ENCODE results near the gene BHLHE41.

The BHLHE41 gene

DNA sequence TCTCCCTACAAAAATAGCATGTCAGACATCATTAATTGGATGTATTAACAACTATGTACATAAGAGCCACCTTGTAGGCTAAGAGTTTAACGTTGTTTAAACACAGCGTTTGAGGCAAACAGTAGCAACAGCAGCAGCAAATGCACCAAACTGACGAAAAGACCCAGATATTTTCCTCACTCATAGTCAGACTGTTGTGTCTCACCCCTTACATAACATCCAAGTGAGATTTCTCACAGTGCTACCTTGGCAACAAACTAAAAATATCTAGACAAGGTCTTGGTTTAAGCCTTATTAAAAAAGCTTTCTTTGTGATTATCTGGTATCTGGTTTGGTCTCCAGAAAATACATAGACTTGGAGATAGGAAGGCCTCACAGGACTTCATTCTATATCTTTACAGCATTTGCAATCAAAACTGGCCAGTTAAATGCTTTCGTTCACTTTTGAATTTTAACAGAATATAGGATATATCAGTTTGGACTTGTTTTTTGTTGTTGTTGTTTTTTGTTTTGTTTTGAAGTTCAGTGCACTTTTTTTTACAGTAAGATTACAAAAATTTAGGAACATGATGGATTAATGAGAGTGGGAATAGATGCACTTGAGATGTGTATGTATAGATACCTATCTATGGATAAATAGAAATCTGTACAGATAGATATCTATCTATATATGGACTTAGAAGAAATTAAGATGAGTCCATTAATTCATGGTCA is 4.1 kb downstream of the BHLHE41 start:
- H3K36me3 ChIP-seq (ENCODE audit: insufficient read depth, low read length): no peaks in the 10 kb centered on the region
- no peaks in the 10 kb centered on the region for H3K79me2 ChIP-seq (ENCODE audit: insufficient read depth, low read length)
- H3F3A ChIP-seq (ENCODE audit: low read depth): peaks cover 2% of the 10 kb centered on the region; the same call in 1 of the 2 replicates
- H3K4me1 ChIP-seq (ENCODE audit: insufficient read depth, low read length, poor library complexity, severe bottlenecking): peaks cover 4% of the 10 kb centered on the region
- H3K4me2 ChIP-seq (ENCODE audit: low read depth, low read length, poor library complexity, severe bottlenecking): no peak overlapping the region
- H3K9me3 ChIP-seq (ENCODE audit: insufficient read depth, low read depth, low read length): no peaks in the 10 kb centered on the region
- no peak overlapping the region for H3K4me3 ChIP-seq (ENCODE audit: low read length, poor library complexity, severe bottlenecking)
- H3K27me3 ChIP-seq (ENCODE audit: insufficient read depth, low read length, poor library complexity, severe bottlenecking): peaks cover 13% of the 10 kb centered on the region
- H3K9me2 ChIP-seq (replicated peaks; ENCODE audit: low read depth, low read length): no peaks in the 10 kb centered on the region
- no peaks in the 10 kb centered on the region for H4K20me1 ChIP-seq (ENCODE audit: insufficient read depth, low read length, poor library complexity, severe bottlenecking)
- no peak for TF ChIP-seq EZH2phosphoT487 (IDR thresholded peaks at IDR 0.05; ENCODE audit: borderline replicate concordance)
- TF ChIP-seq, protein P1, sequence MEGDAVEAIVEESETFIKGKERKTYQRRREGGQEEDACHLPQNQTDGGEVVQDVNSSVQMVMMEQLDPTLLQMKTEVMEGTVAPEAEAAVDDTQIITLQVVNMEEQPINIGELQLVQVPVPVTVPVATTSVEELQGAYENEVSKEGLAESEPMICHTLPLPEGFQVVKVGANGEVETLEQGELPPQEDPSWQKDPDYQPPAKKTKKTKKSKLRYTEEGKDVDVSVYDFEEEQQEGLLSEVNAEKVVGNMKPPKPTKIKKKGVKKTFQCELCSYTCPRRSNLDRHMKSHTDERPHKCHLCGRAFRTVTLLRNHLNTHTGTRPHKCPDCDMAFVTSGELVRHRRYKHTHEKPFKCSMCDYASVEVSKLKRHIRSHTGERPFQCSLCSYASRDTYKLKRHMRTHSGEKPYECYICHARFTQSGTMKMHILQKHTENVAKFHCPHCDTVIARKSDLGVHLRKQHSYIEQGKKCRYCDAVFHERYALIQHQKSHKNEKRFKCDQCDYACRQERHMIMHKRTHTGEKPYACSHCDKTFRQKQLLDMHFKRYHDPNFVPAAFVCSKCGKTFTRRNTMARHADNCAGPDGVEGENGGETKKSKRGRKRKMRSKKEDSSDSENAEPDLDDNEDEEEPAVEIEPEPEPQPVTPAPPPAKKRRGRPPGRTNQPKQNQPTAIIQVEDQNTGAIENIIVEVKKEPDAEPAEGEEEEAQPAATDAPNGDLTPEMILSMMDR (conservative IDR thresholded peaks at IDR 0.05; ENCODE audit: low read length): no peak
- no peak overlapping the region for H3K9ac ChIP-seq (ENCODE audit: low read depth, low read length, poor library complexity, severe bottlenecking)
- H2AFZ ChIP-seq (ENCODE audit: low read length): no peak overlapping the region

DNA sequence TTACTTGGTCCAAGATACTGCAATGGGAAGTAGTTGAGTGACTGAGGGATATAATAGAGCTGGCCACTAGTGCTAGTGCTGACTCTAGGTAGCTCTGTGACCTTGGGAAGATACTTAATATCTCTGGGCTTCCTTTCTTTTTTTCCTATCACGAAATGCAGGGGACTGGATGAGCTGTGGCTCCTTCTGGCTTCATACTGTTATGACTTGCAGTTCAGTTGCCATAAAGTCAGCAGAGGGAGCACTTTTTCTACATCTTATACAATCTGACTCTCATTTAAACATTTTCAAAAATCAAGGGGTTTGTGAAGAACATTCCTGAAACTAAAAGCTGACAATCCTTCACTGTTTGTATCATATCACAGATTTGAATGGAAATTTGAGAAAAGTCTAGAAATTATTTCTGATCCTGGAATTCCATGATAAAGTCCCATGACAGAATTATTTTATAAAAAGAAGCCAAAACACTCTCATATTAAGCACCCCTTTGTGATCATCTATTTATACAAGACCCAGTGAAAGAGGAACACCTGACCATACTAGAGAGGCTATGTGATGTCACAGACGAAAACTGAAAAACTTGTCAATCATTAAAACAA is 5.3 kb downstream of the BHLHE41 start:
- no peak overlapping the region for H3K9ac ChIP-seq (ENCODE audit: low read depth, low read length, poor library complexity, severe bottlenecking)
- H2AFZ ChIP-seq (ENCODE audit: low read length): peak overlapping the region; percentile 66; the same call in 1 of the 2 replicates
- no peaks in the 10 kb centered on the region for H3K9me2 ChIP-seq (replicated peaks; ENCODE audit: low read depth, low read length)
- peak overlapping the region; percentile 9 for H3K4me2 ChIP-seq (ENCODE audit: low read depth, low read length, poor library complexity, severe bottlenecking)
- H4K20me1 ChIP-seq (ENCODE audit: insufficient read depth, low read length, poor library complexity, severe bottlenecking): no peaks in the 10 kb centered on the region
- TF ChIP-seq, protein P1 (conservative IDR thresholded peaks at IDR 0.05; ENCODE audit: low read length): peak; percentile 77
- no peak for TF ChIP-seq EZH2phosphoT487 (IDR thresholded peaks at IDR 0.05; ENCODE audit: borderline replicate concordance)
- H3K9me3 ChIP-seq (ENCODE audit: insufficient read depth, low read depth, low read length): no peaks in the 10 kb centered on the region
- no peaks in the 10 kb centered on the region for H3K36me3 ChIP-seq (ENCODE audit: insufficient read depth, low read length)
- H3F3A ChIP-seq (ENCODE audit: low read depth): peaks cover 2% of the 10 kb centered on the region; the same call in 1 of the 2 replicates
- peaks cover 9% of the 10 kb centered on the region for H3K27me3 ChIP-seq (ENCODE audit: insufficient read depth, low read length, poor library complexity, severe bottlenecking)
- no peaks in the 10 kb centered on the region for H3K79me2 ChIP-seq (ENCODE audit: insufficient read depth, low read length)
- H3K4me1 ChIP-seq (ENCODE audit: insufficient read depth, low read length, poor library complexity, severe bottlenecking): peaks cover 8% of the 10 kb centered on the region
- no peak overlapping the region for H3K4me3 ChIP-seq (ENCODE audit: low read length, poor library complexity, severe bottlenecking)

DNA sequence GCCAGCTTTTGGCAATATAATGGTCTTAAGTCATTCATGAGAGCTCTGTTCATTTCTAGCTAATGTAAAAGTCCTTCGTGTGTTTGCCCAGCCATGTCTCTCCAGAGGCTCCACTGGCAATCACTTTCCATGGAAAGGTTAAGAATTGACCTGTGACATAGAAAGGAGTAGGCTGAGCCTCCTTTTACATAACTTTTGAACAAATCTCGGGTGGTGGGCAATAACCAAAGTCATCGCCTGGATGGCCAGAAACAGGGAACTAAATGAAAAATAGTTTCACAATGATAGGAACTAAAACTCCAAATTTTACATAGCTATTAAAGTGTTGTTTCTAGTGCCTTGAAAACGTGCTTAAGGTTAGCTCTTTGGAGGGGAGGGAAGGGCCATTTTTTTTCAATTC is 6.5 kb downstream of the BHLHE41 start:
- Histone ChIP-seq H3K4me1 (ENCODE audit: insufficient read depth, low read length, poor library complexity, severe bottlenecking) (peaks cover 17% of the 10 kb centered on the region), H3K9ac (ENCODE audit: low read depth, low read length, poor library complexity, severe bottlenecking) (no peak overlapping the region), H3K4me3 (ENCODE audit: low read length, poor library complexity, severe bottlenecking) (no peak overlapping the region), H3K9me2 (replicated peaks; ENCODE audit: low read depth, low read length) (no peaks in the 10 kb centered on the region), H3K79me2 (ENCODE audit: insufficient read depth, low read length) (no peaks in the 10 kb centered on the region), H3F3A (ENCODE audit: low read depth) (no peaks in the 10 kb centered on the region; the same call in 1 of the 2 replicates), H3K4me2 (ENCODE audit: low read depth, low read length, poor library complexity, severe bottlenecking) (no peak overlapping the region), H3K9me3 (ENCODE audit: insufficient read depth, low read depth, low read length) (no peaks in the 10 kb centered on the region), H3K27me3 (ENCODE audit: insufficient read depth, low read length, poor library complexity, severe bottlenecking) (peaks cover 8% of the 10 kb centered on the region), H4K20me1 (ENCODE audit: insufficient read depth, low read length, poor library complexity, severe bottlenecking) (no peaks in the 10 kb centered on the region), H2AFZ (ENCODE audit: low read length) (peak overlapping the region; percentile 32; the same call in 1 of the 2 replicates), H3K36me3 (ENCODE audit: insufficient read depth, low read length) (no peaks in the 10 kb centered on the region)
- TF ChIP-seq, protein P1 (conservative IDR thresholded peaks at IDR 0.05; ENCODE audit: low read length): no peak
- no peak for TF ChIP-seq EZH2phosphoT487 (IDR thresholded peaks at IDR 0.05; ENCODE audit: borderline replicate concordance)

Measured in Loucy (cell line).